ENCODE data around the gene CCSER1.

CCSER1 gene

DNA sequence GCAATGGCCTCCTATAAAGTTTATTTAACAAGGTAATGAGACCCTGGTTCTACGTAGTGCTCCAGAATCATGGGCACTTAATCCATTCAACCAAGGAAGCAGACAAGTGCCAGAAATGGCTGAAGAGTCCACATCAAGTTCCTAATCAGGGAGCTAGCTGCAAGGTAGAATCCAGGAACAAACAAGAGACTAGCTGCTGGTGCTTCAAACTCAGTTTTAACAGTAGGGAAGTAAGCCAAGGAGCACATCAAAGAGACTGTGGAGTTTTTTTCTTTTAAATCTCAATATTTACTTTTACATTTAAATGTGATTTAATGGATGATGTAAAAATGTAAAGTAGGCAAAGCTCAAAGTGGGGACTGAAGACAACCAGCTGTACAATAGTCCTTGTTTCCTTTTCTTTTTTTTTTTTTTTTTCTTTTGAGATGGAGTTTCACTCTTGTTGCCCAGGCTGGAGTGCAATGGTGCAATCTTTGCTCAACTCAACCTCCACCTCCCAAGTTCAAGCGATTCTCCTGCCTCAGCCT lies 630.4 kb downstream of the CCSER1 start:
- POLR2A ChIA-PET = no interaction called here
- TF ChIP-seq, protein P1, sequence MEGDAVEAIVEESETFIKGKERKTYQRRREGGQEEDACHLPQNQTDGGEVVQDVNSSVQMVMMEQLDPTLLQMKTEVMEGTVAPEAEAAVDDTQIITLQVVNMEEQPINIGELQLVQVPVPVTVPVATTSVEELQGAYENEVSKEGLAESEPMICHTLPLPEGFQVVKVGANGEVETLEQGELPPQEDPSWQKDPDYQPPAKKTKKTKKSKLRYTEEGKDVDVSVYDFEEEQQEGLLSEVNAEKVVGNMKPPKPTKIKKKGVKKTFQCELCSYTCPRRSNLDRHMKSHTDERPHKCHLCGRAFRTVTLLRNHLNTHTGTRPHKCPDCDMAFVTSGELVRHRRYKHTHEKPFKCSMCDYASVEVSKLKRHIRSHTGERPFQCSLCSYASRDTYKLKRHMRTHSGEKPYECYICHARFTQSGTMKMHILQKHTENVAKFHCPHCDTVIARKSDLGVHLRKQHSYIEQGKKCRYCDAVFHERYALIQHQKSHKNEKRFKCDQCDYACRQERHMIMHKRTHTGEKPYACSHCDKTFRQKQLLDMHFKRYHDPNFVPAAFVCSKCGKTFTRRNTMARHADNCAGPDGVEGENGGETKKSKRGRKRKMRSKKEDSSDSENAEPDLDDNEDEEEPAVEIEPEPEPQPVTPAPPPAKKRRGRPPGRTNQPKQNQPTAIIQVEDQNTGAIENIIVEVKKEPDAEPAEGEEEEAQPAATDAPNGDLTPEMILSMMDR (IDR thresholded peaks at IDR 0.05; ENCODE audit: insufficient read depth, low read length, missing control alignments) = no peak

DNA sequence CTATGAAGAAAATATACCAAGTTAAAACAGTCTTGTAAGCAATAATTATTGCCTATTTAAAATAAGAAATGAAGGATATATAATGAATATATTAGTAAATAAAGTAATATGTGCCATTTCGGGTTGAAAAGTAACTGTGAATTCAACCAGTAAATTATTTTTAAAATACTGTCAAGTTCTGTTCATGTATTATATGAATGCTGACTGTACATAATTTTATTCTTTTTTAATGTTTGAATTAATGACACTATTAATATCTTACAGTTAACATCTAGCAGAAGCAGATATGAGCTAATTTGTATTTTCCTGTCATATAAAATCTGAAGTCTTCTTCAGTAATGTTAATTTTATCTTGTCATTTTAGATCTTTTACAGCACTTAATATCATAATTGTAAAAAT lies 632.9 kb downstream of the CCSER1 start:
- H3K4me3 ChIP-seq (ENCODE audit: low read depth, low read length) = no peak overlapping the region
- DNase-seq (ENCODE audit: low read depth, low spot score) = no peak
- TF ChIP-seq, protein P1 (IDR thresholded peaks at IDR 0.05; ENCODE audit: insufficient read depth, low read length, missing control alignments) = no peak
- ChIA-PET POLR2A (no interaction called here), CTCF (no interaction called here)

More for the DNA sequence above, 630.4 kb downstream of the CCSER1 start:
- no peak for DNase-seq (ENCODE audit: low read depth, low spot score)
- H3K4me3 ChIP-seq (ENCODE audit: low read depth, low read length) = no peak overlapping the region
- CTCF ChIA-PET = no interaction called here

DNA sequence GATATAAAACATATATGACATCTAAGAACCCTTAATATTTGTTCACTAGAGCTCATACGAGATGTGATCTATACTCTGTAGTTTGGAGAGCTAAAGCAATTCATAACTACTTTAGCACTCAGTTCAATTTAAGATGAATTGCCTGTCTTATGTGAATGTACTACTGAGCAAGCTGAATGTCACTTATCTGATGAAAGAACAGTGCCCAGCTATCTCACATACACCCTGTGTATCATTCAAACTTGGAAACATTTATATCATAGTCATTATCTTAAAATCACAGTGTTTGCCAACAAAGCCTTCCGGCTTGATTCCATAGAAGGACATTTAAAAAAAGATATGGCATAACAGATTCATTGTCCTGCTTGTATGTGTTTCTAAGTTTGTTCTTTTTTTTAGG lies 639.6 kb downstream of the CCSER1 start:
- no peak overlapping the region for H3K4me3 ChIP-seq (ENCODE audit: low read depth, low read length)
- CTCF ChIA-PET = no interaction called here
- TF ChIP-seq, protein P1 (IDR thresholded peaks at IDR 0.05; ENCODE audit: insufficient read depth, low read length, missing control alignments) = no peak
- POLR2A ChIA-PET = no interaction called here
- no peak for DNase-seq (ENCODE audit: low read depth, low spot score)

DNA sequence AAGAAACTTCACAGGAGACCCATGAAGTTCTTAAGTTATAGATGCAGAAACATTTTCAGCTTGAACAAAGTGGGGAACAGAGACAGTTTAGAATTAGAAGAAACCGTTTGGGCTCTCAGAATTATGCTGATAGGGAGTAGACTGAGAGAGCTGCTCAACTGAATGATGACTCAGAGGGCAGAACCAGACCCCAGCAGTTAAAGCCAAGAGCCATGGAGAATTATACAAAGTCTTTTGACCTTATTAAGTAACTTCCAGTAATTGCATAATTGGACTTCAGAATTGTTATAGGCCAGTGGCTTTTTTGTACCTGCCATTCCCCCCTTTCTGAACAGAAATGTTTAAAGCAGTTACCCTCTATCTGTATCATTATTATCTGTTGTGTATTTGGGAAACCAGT lies 642.1 kb downstream of the CCSER1 start:
- no peak overlapping the region for H3K4me3 ChIP-seq (ENCODE audit: low read depth, low read length)
- TF ChIP-seq, protein P1 (IDR thresholded peaks at IDR 0.05; ENCODE audit: insufficient read depth, low read length, missing control alignments) = no peak
- ChIA-PET CTCF (no interaction called here), POLR2A (no interaction called here)
- no peak for DNase-seq (ENCODE audit: low read depth, low spot score)

DNA sequence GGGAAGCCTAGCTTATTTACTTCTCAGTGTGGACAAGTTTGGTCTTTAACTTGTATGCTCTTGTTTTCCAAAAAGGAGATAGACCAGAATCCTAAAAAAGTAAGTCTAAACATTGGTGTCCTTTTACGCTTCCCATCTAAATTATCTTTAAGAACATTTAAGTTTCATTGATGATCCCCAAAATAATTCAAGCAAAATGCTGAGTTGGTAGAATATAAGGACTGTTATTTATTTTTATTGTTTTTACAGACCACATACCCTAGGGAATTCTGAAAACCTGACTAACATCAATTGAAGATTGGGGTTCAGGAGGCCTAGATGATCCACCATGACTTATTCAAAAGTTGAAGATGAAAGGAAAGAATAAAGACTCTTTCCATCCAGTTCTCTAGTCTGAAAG lies 653.0 kb downstream of the CCSER1 start:
- CTCF ChIA-PET = no interaction called here
- TF ChIP-seq, protein P1 (IDR thresholded peaks at IDR 0.05; ENCODE audit: insufficient read depth, low read length, missing control alignments) = no peak
- DNase-seq (ENCODE audit: low read depth, low spot score) = no peak
- no peak overlapping the region for H3K4me3 ChIP-seq (ENCODE audit: low read depth, low read length)
- POLR2A ChIA-PET = no interaction called here

DNA sequence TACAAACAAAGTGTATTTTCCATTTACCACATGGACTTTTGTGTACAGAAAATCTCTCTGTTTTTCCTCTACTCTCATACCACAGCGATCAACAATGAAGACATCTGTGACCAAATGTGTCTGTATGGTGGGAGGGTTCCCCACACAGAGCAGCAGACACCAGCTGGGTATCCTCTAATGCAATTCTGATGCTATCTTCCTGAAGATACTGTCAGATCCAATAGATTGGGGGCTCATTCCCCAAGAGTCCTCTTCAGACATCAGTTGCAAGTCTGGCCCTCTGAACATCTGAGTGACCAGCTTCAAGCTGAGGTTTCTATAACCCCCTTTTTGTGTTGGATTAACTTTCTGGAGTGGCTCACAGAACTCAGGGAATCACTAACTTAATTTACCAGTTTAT lies 659.4 kb downstream of the CCSER1 start:
- H3K4me3 ChIP-seq (ENCODE audit: low read depth, low read length) = no peak overlapping the region
- CTCF ChIA-PET = no interaction called here
- POLR2A ChIA-PET = no interaction called here
- TF ChIP-seq, protein P1 (IDR thresholded peaks at IDR 0.05; ENCODE audit: insufficient read depth, low read length, missing control alignments) = no peak
- DNase-seq (ENCODE audit: low read depth, low spot score) = no peak

Measured in AG04449 (cell line).